ENCODE results near the gene PNPLA4.

The PNPLA4 gene

GRCh38 chrX:7852166-7852565 is 75.0 kb downstream of the PNPLA4 start:
- DNase-seq: no peak

All from NK-92 treated with Interleukin-12 subunit alpha and Interleukin-12 subunit beta, amount 100 ng/mL, for 24 hours (cell line).